K562 (cell line): ENCODE measurements around the gene PDZRN3. TPM values are rescaled to one million over a fixed set of nuclear protein-coding genes. Genes with fewer than 3 reads are reported as not detected.

Experiments used
- ARID1B ChIP-seq: fragments of 450-650 bp; IDR thresholded peaks from 2 replicates; pipeline ENCODE4 v1.6.1; 2016; ENCODE audit warnings: antibody characterized with exemption, mild to moderate bottlenecking, inconsistent platforms
- CCAR2 ChIP-seq: fragments of 200-400 bp; formaldehyde crosslinking; IDR thresholded peaks from 2 replicates; pipeline ENCODE4 v1.6.1; 2017; ENCODE audit warnings: mild to moderate bottlenecking, low read depth, low read length
- CHD7 ChIP-seq: fragments of 200-600 bp; sonication (generic); IDR thresholded peaks from one replicate; pipeline ENCODE4 v1.6.1; 2012; ENCODE audit warnings: mild to moderate bottlenecking, low read depth, low read length, inconsistent platforms
- POLR2AphosphoS2 ChIP-seq: IDR thresholded peaks from 2 replicates; pipeline ENCODE4 v1.6.1; 2012; ENCODE audit warnings: low read length, improper control_type of control experiment
- TCF7L2 ChIP-seq: fragments of 150-350 bp; IDR thresholded peaks from 2 replicates; pipeline ENCODE4 v1.6.1; 2016; ENCODE audit warnings: low read depth, mild to moderate bottlenecking, low read length, moderate library complexity
- U2AF2 ChIP-seq: fragments of 200-400 bp; formaldehyde crosslinking; optimal IDR thresholded peaks from 2 replicates; pipeline ENCODE3; 2017; ENCODE audit warnings: low read depth, mild to moderate bottlenecking, low read length
- polyA plus RNA-seq, 8 experiments: library from polyadenylated mRNA; depleted of rRNA in 4 of 8; stranded (reverse) in 5 of 8; unstranded in 3 of 8; fragments of >200 nt; fragmentation: Nextera tagmentation in 2 of 8; fragmentation: Illumina TruSeq in 1 of 8; extraction: Ambion mirVana in 2 of 8; extraction: Trizol in 1 of 8; gene quantifications; 2 replicates each; pipeline versions ENCODE4 v1.2.1 to v1.2.3, GENCODE V29; 2011 to 2014; ENCODE audit warnings: inconsistent platforms in 1 of 8, missing spikeins in 1 of 8
- total RNA-seq, 7 experiments: library from RNA; depleted of rRNA in 6 of 7; stranded (reverse); fragments of >200 nt in 6 of 7; fragmentation: Illumina TruSeq in 2 of 7; extraction: Trizol in 2 of 7; gene quantifications; 2 replicates each; pipeline versions ENCODE4 v1.2.1 to v1.2.3, GENCODE V29; 2011 to 2021; ENCODE audit warnings: low replicate concordance in 1 of 7

PDZRN3 gene
- total and polyA plus RNA-seq, 9 of the 15 experiments (the other 6 are each of a cell fraction or from before 2014, with no cell fraction given) = 0.16 TPM; not detected in 8

- TF ChIP-seq U2AF2 (no peak), CHD7 (no peak), TCF7L2 (no peak), POLR2AphosphoS2 (no peak), CCAR2 (no peak), ARID1B (no peak)
These were observed 178.2 kb downstream of the PDZRN3 start (continued) for GRCh38 chr3:73446467-73447110.
